Transverse colon (tissue), 4 donors: ENCODE data around the gene ACSS2. TPM values are rescaled to one million over a fixed set of nuclear protein-coding genes. Genes with fewer than 3 reads are reported as not detected.

ENCODE experiments used
- DNase-seq: peaks from one replicate; pipeline ENCODE4 v3.0.0-alpha.2; 2019
- H3K27ac ChIP-seq, 4 donors: fragments of 200-600 bp; sonication (generic); 2 replicates each; pipeline ENCODE4 v1.5.1; 2016 to 2018; ENCODE audit warnings: inconsistent platforms in 4 of 4
- H3K27me3 ChIP-seq: fragments of 200-600 bp; sonication (generic); 2 replicates; pipeline ENCODE4 v1.5.1; 2017; ENCODE audit warnings: inconsistent platforms
- H3K36me3 ChIP-seq, 4 donors: fragments of 200-600 bp; sonication (generic); 2 replicates each; pipeline ENCODE4 v1.5.1; 2017 to 2019; ENCODE audit warnings: inconsistent platforms in 4 of 4
- H3K4me1 ChIP-seq, 4 donors: fragments of 200-600 bp; sonication (generic); 2 replicates each; pipeline ENCODE4 v1.5.1; 2017 to 2020; ENCODE audit warnings: inconsistent platforms in 4 of 4
- H3K4me3 ChIP-seq, 4 donors: fragments of 200-600 bp; sonication (generic); 1 replicate in 1 of 4; 2 replicates in 3 of 4; pipeline versions ENCODE4 v1.5.1 to v1.6.1; 2017 to 2019; ENCODE audit warnings: inconsistent platforms in 4 of 4
- H3K9me3 ChIP-seq, 2 donors: fragments of 200-600 bp; sonication (generic); 2 replicates each; pipeline ENCODE4 v1.5.1; 2017 to 2019; ENCODE audit warnings: inconsistent platforms in 2 of 2
- CTCF ChIP-seq, 5 experiments: fragments of 200-600 bp in 3 of 5; fragments of 450-650 bp in 2 of 5; sonication (generic) in 3 of 5; IDR thresholded peaks; 1 replicate in 2 of 5; 2 replicates in 3 of 5; pipeline ENCODE4 v1.5.1; 2016 to 2017; ENCODE audit warnings: antibody characterized with exemption in 5 of 5, inconsistent platforms in 3 of 5, mild to moderate bottlenecking in 2 of 5, moderate library complexity in 1 of 5
- EP300 ChIP-seq: sonication (generic); formaldehyde crosslinking; IDR thresholded peaks from one replicate; pipeline ENCODE4 v1.6.1; 2017; ENCODE audit warnings: antibody characterized with exemption, low read depth
- POLR2A ChIP-seq: fragments of 450-650 bp; IDR thresholded peaks from one replicate; pipeline ENCODE4 v1.6.1; 2016; ENCODE audit warnings: antibody characterized with exemption, mild to moderate bottlenecking, moderate library complexity
- POLR2AphosphoS5 ChIP-seq, 3 donors: sonication (generic); formaldehyde crosslinking; IDR thresholded peaks; one replicate each; pipeline ENCODE4 v1.6.1; 2016; ENCODE audit warnings: antibody characterized with exemption in 3 of 3
- WGBS, 2 donors: methylation state at CpG; one replicate each; pipeline ENCODE4 v1.1.5; 2018; ENCODE audit warnings: low coverage in 1 of 2; 5-methylcytosine and 5-hydroxymethylcytosine counted together
- in situ Hi-C, 4 donors: fragments of 200-750 bp; cut with MboI; loops; one replicate each; pipeline versions ENCODE4 v1.15.0 to v1.15.1; 2017; ENCODE audit warnings: low sequenced_read_pairs in 3 of 4, low pct_ligation_motif_present in 1 of 4, low pct_unique_long_range_greater_than_20kb in 1 of 4
- intact Hi-C: fragments of 100-400 bp; cut with DNase I; formaldehyde crosslinking; loops from one replicate; pipeline ENCODE4 v1.15.1; 2023; ENCODE audit warnings: low total_unique reads
- total RNA-seq, 4 donors: library from RNA; depleted of rRNA; stranded (reverse); fragments of >200 nt; gene quantifications; one replicate each; pipeline ENCODE4 v1.1.0, GENCODE V29; 2016

The ACSS2 gene
- total RNA-seq, 4 donors from 2014 or later: 257 to 393 (median 359) TPM

DNA sequence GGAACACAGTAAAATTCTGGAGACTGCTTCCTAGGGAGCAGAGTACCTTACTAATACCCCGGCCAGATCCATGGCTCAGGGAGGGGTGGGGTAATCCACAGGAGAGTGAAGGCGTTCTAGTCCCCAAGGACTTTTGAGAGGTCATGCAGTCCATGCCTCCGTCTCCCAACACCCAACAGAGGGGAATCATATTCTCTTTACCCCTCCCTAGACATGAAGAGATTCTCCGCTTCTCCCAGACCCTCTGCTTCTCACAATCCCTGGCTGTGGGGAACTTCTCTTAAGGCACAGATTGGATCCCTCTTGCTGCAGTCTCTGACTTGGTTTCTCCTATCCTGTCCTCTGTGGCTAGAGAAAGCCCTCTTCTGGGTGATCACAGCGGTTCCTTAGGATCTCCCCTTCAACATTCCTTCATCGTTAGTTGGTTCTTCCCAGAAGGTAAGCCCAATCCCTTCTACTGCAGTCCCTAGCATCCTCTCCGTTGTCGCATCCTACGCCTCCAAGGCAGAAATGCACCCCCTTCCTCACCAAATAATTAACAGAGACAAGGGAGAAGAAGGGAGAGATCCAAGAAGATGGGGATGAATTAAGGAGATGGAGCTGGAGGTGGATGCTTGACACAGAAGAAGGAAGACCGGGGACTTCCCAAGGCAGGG lies 4.3 kb upstream of the ACSS2 start:
- no peak for DNase-seq
- H3K27me3 ChIP-seq: no peaks in the 10 kb centered on the region
- intact Hi-C loops: loop anchor here (5.0 kb wide), 1 partner anchor 85 kb away; the partner anchor contains the start of genes GSS and MYH7B
- in situ Hi-C loops: loop anchor here (5.0 to 25.0 kb wide), 3 partner anchors 85 to 340 kb away; partner anchors contain the start of genes GSS (in 3 of the 4), MYH7B (in 3 of the 4) and TRPC4AP (in 2 of the 4)
- H3K9me3 ChIP-seq: no peaks in the 10 kb centered on the region
- peak overlapping the region; percentile 44 to 74 (median 68) for H3K4me3 ChIP-seq
- WGBS, 2 donors: 42 to 57% methylated on average over 8 to 10 of the region's 10 CpGs
- no peaks in the 10 kb centered on the region for H3K36me3 ChIP-seq
- peak overlapping the region; percentile 69 to 77 (median 74) for H3K27ac ChIP-seq
- TF ChIP-seq POLR2AphosphoS5 (IDR thresholded peaks at IDR 0.05) (no peak), POLR2A (no peak), EP300 (no peak), CTCF (IDR thresholded peaks at IDR 0.05) (no peak)
- H3K4me1 ChIP-seq: peaks cover 19 to 46% (median 40%) of the 10 kb centered on the region in 4 donors

GRCh38 chr20:34872622-34873224 lies 3.7 kb upstream of the ACSS2 start, which contains the start of gene GGT7:
Gene GGT7, minus strand, starts transcription at chr20:34872856. Its CDS starts 41 bp downstream, at chr20:34872815.
- intact Hi-C loops (loop anchor here (5.0 kb wide), 1 partner anchor 85 kb away; the partner anchor contains the start of genes GSS and MYH7B), in situ Hi-C loops (loop anchor here (5.0 to 25.0 kb wide), 3 partner anchors 85 to 340 kb away; partner anchors contain the start of genes GSS (in 3 of the 4), MYH7B (in 3 of the 4) and TRPC4AP (in 2 of the 4))
- Histone ChIP-seq H3K27ac (peak within 1 kb of the TSS; percentile 69 to 77 (median 74)), H3K4me1 (peaks cover 19 to 47% (median 41%) of the 10 kb centered on the region in 4 donors), H3K4me3 (peak within 1 kb of the TSS; percentile 44 to 74 (median 68)), H3K36me3 (no peaks in the 10 kb centered on the region), H3K27me3 (no peaks in the 10 kb centered on the region), H3K9me3 (no peaks in the 10 kb centered on the region)
- TF ChIP-seq POLR2AphosphoS5 (IDR thresholded peaks at IDR 0.05) (peak; percentile 59 to 68 (median 61)), POLR2A (peak; percentile 36), CTCF (IDR thresholded peaks at IDR 0.05) (peak; percentile 67 to 82 (median 70)), EP300 (no peak)
- DNase-seq: peak; percentile 90
- 0 to 1% methylated on average over 4 to 43 of the region's 52 CpGs for WGBS, 2 donors

DNA sequence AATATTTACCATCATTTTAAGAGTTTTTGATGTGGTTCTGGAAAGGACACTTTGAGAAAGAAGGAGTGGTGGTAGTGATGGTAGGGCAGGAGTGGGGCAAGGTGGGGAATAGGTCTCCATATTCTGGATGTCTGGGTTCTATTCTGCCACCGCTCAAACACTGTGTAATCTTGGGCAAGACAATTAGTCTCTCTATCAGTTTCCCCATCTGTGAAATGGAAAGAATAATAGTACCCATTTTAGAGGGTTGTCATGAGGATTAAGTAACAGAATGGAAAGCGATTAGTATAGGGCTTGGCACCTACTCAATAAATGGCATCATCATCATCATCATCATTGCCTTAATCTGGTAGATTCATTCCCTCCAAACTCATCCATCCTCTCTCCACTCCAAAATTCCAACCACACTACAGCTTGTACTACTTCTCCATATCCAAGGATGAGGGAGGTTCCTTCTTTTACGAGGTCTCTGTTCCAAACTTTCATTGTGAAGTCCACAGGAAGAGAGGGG lies 2.8 kb upstream of the ACSS2 start:
- DNase-seq: no peak
- WGBS, 2 donors: 55 to 61% methylated on average over 3 of the region's 3 CpGs
- no peaks in the 10 kb centered on the region for H3K27me3 ChIP-seq
- H3K27ac ChIP-seq: peak overlapping the region in 3 of 4 donors; percentile 75 to 97 (median 93)
- no peaks in the 10 kb centered on the region for H3K36me3 ChIP-seq
- peaks cover 19 to 56% (median 49%) of the 10 kb centered on the region in 4 donors for H3K4me1 ChIP-seq
- H3K4me3 ChIP-seq: peak overlapping the region in 1 of 4 donors; percentile 72
- in situ Hi-C loops: loop anchor here (5.0 to 25.0 kb wide), 3 partner anchors 84 to 339 kb away; partner anchors contain the start of genes GSS (in 3 of the 4), MYH7B (in 3 of the 4) and TRPC4AP (in 2 of the 4)
- TF ChIP-seq CTCF (IDR thresholded peaks at IDR 0.05) (no peak), POLR2AphosphoS5 (IDR thresholded peaks at IDR 0.05) (no peak), POLR2A (no peak)
- H3K9me3 ChIP-seq: no peaks in the 10 kb centered on the region
- intact Hi-C loops: loop anchor here (5.0 kb wide), 1 partner anchor 84 kb away; the partner anchor contains the start of genes GSS and MYH7B
